ENCODE measurements around the gene HS3ST6.

- TF ChIP-seq CTCF (IDR thresholded peaks at IDR 0.05) = no peak
- no peak for TF ChIP-seq POLR2A (IDR thresholded peaks at IDR 0.05)
Measured at GRCh38 chr16:1876468-1876867, 41.7 kb downstream of the HS3ST6 start.

Measured in breast epithelium (tissue), 3 donors.